HepG2 (cell line): ENCODE data around the gene TEX19. TPM values are rescaled to one million over a fixed set of nuclear protein-coding genes. Genes with fewer than 3 reads are reported as not detected.
A peak's percentile ranks its signal among the peaks of the same experiment; 100 is the strongest.

Experiments used
- ATM ChIP-seq: fragments of 450-650 bp; IDR thresholded peaks from 2 replicates; pipeline ENCODE4 v1.7.1; 2017; ENCODE audit warnings: mild to moderate bottlenecking, borderline replicate concordance
- DMAP1 ChIP-seq: IDR thresholded peaks from 2 replicates; pipeline ENCODE4 v1.6.1; 2016
- EZH2 ChIP-seq: conservative IDR thresholded peaks from 2 replicates; pipeline ENCODE4 v1.6.1; 2012; ENCODE audit warnings: mild to moderate bottlenecking, low read depth, low read length, moderate library complexity
- FOXP1 ChIP-seq, 2 experiments: fragments of 450-650 bp in 1 of 2; IDR thresholded peaks; 2 replicates each; pipeline ENCODE4 v1.6.1; 2017 to 2018; ENCODE audit warnings: antibody characterized with exemption in 1 of 2
- IKZF4 ChIP-seq: sonication (generic); formaldehyde crosslinking; IDR thresholded peaks from 2 replicates; pipeline ENCODE4 v1.5.1; 2020; ENCODE audit warnings: borderline replicate concordance, mild to moderate bottlenecking, low read depth, missing genetic modification reagents; ENCODE audit errors: not compliant biosample characterization
- MEIS1 ChIP-seq: sonication (generic); formaldehyde crosslinking; IDR thresholded peaks from 2 replicates; pipeline ENCODE4 v1.9.0; 2021; ENCODE audit warnings: mild to moderate bottlenecking, missing genetic modification reagents, moderate library complexity, borderline replicate concordance
- PAX8 ChIP-seq: sonication (generic); formaldehyde crosslinking; IDR thresholded peaks from 2 replicates; pipeline ENCODE4 v1.8.0; 2022; ENCODE audit warnings: mild to moderate bottlenecking, missing genetic modification reagents, borderline replicate concordance
- SKI ChIP-seq: fragments of 450-650 bp; IDR thresholded peaks from one replicate; pipeline ENCODE4 v1.6.1; 2018; ENCODE audit warnings: mild to moderate bottlenecking; ENCODE audit not compliant: partially characterized antibody
- SMAD1 ChIP-seq: sonication (generic); formaldehyde crosslinking; IDR thresholded peaks from 2 replicates; pipeline ENCODE4 v1.4.0; 2020; ENCODE audit warnings: missing genetic modification reagents, low read depth, mild to moderate bottlenecking, borderline replicate concordance
- THAP8 ChIP-seq: sonication (generic); formaldehyde crosslinking; IDR thresholded peaks from 2 replicates; pipeline ENCODE4 v1.5.1; 2020; ENCODE audit warnings: missing genetic modification reagents, mild to moderate bottlenecking, borderline replicate concordance
- YY1 ChIP-seq: IDR thresholded peaks from 2 replicates; pipeline ENCODE4 v1.6.1; 2011; ENCODE audit warnings: low read length, low read depth, moderate library complexity, mild to moderate bottlenecking; ENCODE audit not compliant: insufficient read depth, insufficient replicate concordance
- ZBTB10 ChIP-seq: sonication (generic); formaldehyde crosslinking; IDR thresholded peaks from 2 replicates; pipeline ENCODE4 v1.4.0; 2020; ENCODE audit warnings: missing genetic modification reagents, borderline replicate concordance
- ZKSCAN1 ChIP-seq: fragments of 150-350 bp; IDR thresholded peaks from 2 replicates; pipeline ENCODE4 v1.6.1; 2014; ENCODE audit warnings: low read length
- ZNF264 ChIP-seq: sonication (generic); formaldehyde crosslinking; IDR thresholded peaks from 2 replicates; pipeline ENCODE4 v1.4.0; 2020; ENCODE audit warnings: missing genetic modification reagents
- ZNF331 ChIP-seq: sonication (generic); formaldehyde crosslinking; IDR thresholded peaks from 2 replicates; pipeline ENCODE4 v1.4.0; 2020; ENCODE audit warnings: missing genetic modification reagents
- ZNF337 ChIP-seq: sonication (generic); formaldehyde crosslinking; IDR thresholded peaks from 2 replicates; pipeline ENCODE4 v1.5.1; 2020; ENCODE audit warnings: missing genetic modification reagents, low read depth, mild to moderate bottlenecking, borderline replicate concordance
- ZNF564 ChIP-seq: sonication (generic); formaldehyde crosslinking; IDR thresholded peaks from 2 replicates; pipeline ENCODE4 v1.8.1; 2023; ENCODE audit warnings: mild to moderate bottlenecking, missing genetic modification reagents
- ZNF567 ChIP-seq: sonication (generic); formaldehyde crosslinking; IDR thresholded peaks from 2 replicates; pipeline ENCODE4 v1.8.1; 2023; ENCODE audit warnings: mild to moderate bottlenecking, missing genetic modification reagents, borderline replicate concordance
- ZNF790 ChIP-seq: sonication (generic); formaldehyde crosslinking; IDR thresholded peaks from 2 replicates; pipeline ENCODE4 v1.8.0; 2022; ENCODE audit warnings: missing genetic modification reagents, mild to moderate bottlenecking, borderline replicate concordance
- polyA plus RNA-seq, 8 experiments: library from polyadenylated mRNA; depleted of rRNA in 3 of 8; stranded (reverse) in 7 of 8; unstranded in 1 of 8; fragments of >200 nt; fragmentation: Illumina TruSeq in 4 of 8; extraction: Trizol in 4 of 8; gene quantifications; 2 replicates each; pipeline versions ENCODE4 v1.2.1 to v1.2.3, GENCODE V29; 2011 to 2016; ENCODE audit warnings: low read depth in 4 of 8, missing spikeins in 1 of 8, mixed read lengths in 1 of 8; ENCODE audit not compliant: insufficient read depth in 1 of 8
- total RNA-seq, 5 experiments: library from RNA; depleted of rRNA; stranded (reverse); fragments of >200 nt; fragmentation: Illumina TruSeq; extraction: Trizol; gene quantifications; 2 replicates each; pipeline ENCODE4 v1.2.3, GENCODE V29; 2016; ENCODE audit warnings: low read depth in 1 of 5
- TF ChIP-seq, protein P1 (sequence below): IDR thresholded peaks from 2 replicates; pipeline ENCODE4 v1.6.1; 2016; ENCODE audit warnings: missing genetic modification reagents, missing compliant biosample characterization
- TF ChIP-seq, protein P2 (sequence below): sonication (generic); formaldehyde crosslinking; IDR thresholded peaks from 2 replicates; pipeline ENCODE4; 2020; ENCODE audit warnings: missing genetic modification reagents, mild to moderate bottlenecking, borderline replicate concordance

The TEX19 gene
- total and polyA plus RNA-seq, 2 of the 13 experiments (the other 11 are each of a cell fraction or from before 2014, with no cell fraction given): 1.3 to 6.0 TPM

DNA sequence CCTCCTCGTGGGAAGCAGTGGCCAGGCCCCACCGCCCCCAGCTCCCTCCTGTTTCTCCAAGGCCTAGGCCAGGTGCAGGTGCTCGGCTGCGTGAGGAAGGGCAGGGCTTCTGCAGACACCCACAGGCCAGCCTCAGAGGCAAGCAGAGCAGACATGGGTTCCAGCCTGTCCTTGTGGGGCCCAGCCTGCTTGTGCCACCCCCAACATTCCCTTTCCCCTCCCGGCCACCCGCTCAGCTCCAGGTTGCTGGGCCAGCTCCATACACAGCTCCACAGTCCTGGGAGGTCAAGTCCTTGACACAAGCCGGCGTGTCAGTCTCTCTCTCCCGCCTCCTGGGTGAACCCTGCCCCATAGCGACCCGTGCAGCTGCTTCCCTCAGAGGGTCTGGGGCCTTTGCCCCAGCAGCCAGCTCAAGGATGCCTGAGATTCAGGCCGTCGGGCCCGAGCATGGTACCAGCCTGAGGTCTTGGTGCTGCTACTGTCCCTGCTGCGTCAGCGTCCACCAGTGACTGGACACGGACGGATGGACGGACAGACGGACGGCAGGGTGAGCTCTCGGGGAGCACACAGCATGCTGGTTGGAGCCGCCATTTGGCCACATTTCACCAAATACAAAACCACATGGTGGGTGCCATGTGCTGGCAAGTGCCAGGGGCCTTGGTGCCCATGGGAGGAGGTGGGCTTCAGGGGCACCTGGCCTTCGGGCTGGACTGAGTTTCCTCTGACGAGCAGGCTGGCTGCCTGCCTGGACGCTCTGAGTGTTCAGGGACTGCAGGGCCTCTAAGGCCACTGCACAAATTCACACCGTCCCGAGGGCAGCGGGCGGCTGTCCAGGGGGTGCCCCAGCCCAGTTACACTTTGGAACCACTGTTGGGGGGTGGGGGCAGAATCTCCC, 33.5 kb upstream of the TEX19 start (continued):
- no peak for TF ChIP-seq THAP8
- peak; percentile 68; the same call in 1 of the 2 replicates for TF ChIP-seq DMAP1 (CRISPR knock-in tag)
- TF ChIP-seq IKZF4 (CRISPR knock-in tag): peak; percentile 56
- 0 out of 2 replicates have a peak, but pooled peaks have one; percentile 40 for TF ChIP-seq ZBTB10 (CRISPR knock-in tag)
- TF ChIP-seq, protein P1, sequence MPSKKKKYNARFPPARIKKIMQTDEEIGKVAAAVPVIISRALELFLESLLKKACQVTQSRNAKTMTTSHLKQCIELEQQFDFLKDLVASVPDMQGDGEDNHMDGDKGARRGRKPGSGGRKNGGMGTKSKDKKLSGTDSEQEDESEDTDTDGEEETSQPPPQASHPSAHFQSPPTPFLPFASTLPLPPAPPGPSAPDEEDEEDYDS (CRISPR knock-in tag): 0 out of 2 replicates have a peak, but pooled peaks have one; percentile 30
- peak; percentile 96 for TF ChIP-seq MEIS1 (CRISPR knock-in tag)
- TF ChIP-seq SKI: peak; percentile 94
- peak; percentile 92; the same call in 1 of the 2 replicates for TF ChIP-seq PAX8 (CRISPR knock-in tag)
- TF ChIP-seq ZNF564 (CRISPR knock-in tag): peak; percentile 73; the same call in 1 of the 2 replicates
- no peak for TF ChIP-seq ZKSCAN1
- peak; percentile 4 for TF ChIP-seq YY1
- peak; percentile 95; the same call in 1 of the 2 replicates for TF ChIP-seq SMAD1 (CRISPR knock-in tag)
- TF ChIP-seq ZNF331 (CRISPR knock-in tag): peak; percentile 74; the same call in 1 of the 2 replicates
- no peak for TF ChIP-seq EZH2
- TF ChIP-seq, protein P2, sequence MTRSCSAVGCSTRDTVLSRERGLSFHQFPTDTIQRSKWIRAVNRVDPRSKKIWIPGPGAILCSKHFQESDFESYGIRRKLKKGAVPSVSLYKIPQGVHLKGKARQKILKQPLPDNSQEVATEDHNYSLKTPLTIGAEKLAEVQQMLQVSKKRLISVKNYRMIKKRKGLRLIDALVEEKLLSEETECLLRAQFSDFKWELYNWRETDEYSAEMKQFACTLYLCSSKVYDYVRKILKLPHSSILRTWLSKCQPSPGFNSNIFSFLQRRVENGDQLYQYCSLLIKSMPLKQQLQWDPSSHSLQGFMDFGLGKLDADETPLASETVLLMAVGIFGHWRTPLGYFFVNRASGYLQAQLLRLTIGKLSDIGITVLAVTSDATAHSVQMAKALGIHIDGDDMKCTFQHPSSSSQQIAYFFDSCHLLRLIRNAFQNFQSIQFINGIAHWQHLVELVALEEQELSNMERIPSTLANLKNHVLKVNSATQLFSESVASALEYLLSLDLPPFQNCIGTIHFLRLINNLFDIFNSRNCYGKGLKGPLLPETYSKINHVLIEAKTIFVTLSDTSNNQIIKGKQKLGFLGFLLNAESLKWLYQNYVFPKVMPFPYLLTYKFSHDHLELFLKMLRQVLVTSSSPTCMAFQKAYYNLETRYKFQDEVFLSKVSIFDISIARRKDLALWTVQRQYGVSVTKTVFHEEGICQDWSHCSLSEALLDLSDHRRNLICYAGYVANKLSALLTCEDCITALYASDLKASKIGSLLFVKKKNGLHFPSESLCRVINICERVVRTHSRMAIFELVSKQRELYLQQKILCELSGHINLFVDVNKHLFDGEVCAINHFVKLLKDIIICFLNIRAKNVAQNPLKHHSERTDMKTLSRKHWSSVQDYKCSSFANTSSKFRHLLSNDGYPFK (CRISPR knock-in tag): peak; percentile 48
- TF ChIP-seq ZNF337: 0 out of 2 replicates have a peak, but pooled peaks have one; percentile 47
- 0 out of 2 replicates have a peak, but pooled peaks have one; percentile 27 for TF ChIP-seq ZNF567
- TF ChIP-seq ZNF264 (CRISPR knock-in tag): peak; percentile 68
- TF ChIP-seq FOXP1 (IDR thresholded peaks at IDR 0.05): no peak
- 0 out of 2 replicates have a peak, but pooled peaks have one; percentile 16 for TF ChIP-seq FOXP1 (CRISPR knock-in tag; IDR thresholded peaks at IDR 0.05)
- TF ChIP-seq ATM: no peak
- TF ChIP-seq ZNF790 (CRISPR knock-in tag): peak; percentile 48; the same call in 1 of the 2 replicates
